Smooth muscle cell (in vitro differentiated cells): ENCODE data around the gene XRCC1. TPM values are rescaled to one million over a fixed set of nuclear protein-coding genes. Genes with fewer than 3 reads are reported as not detected.

ENCODE experiments used
- DNase-seq: peaks from one replicate; lab custom pipeline; 2025; ENCODE audit not compliant: unreplicated experiment; lab: John Stamatoyannopoulos, UW
- H2AFZ ChIP-seq: fragments of 200-600 bp; sonication (generic); 2 replicates; pipeline ENCODE4 v1.6.0; 2016; ENCODE audit warnings: antibody characterized with exemption, low read depth, mild to moderate bottlenecking
- H3F3A ChIP-seq: fragments of 200-600 bp; sonication (generic); 2 replicates; pipeline ENCODE4 v1.6.0; 2017; ENCODE audit warnings: antibody characterized with exemption, low read depth
- H3K27ac ChIP-seq: fragments of 200-600 bp; sonication (generic); 2 replicates; pipeline ENCODE4 v1.5.1; 2016; ENCODE audit warnings: low read depth, mild to moderate bottlenecking
- H3K27me3 ChIP-seq: fragments of 200-600 bp; sonication (generic); 2 replicates; pipeline ENCODE4 v1.6.1; 2016; ENCODE audit warnings: low read depth, mild to moderate bottlenecking
- H3K36me3 ChIP-seq: fragments of 200-600 bp; sonication (generic); 2 replicates; pipeline ENCODE4 v1.5.1; 2016; ENCODE audit warnings: low read depth
- H3K4me1 ChIP-seq: fragments of 200-600 bp; sonication (generic); 2 replicates; pipeline ENCODE4 v1.5.1; 2016; ENCODE audit warnings: low read depth
- H3K4me2 ChIP-seq: fragments of 200-600 bp; sonication (generic); 2 replicates; pipeline ENCODE4 v1.6.0; 2016; ENCODE audit warnings: mild to moderate bottlenecking
- H3K4me3 ChIP-seq: fragments of 200-600 bp; sonication (generic); 2 replicates; pipeline ENCODE4 v1.5.1; 2016; ENCODE audit warnings: mild to moderate bottlenecking
- H3K79me2 ChIP-seq: fragments of 200-600 bp; sonication (generic); 2 replicates; pipeline ENCODE4 v1.6.0; 2016; ENCODE audit warnings: low read depth, mild to moderate bottlenecking
- H3K9ac ChIP-seq: fragments of 200-600 bp; sonication (generic); 2 replicates; pipeline ENCODE4 v1.6.0; 2016; ENCODE audit warnings: low read depth
- H3K9me3 ChIP-seq: fragments of 200-600 bp; sonication (generic); replicated peaks from 2 replicates; pipeline ENCODE4 v1.5.1; 2016; ENCODE audit warnings: low read depth
- H4K20me1 ChIP-seq: fragments of 200-600 bp; sonication (generic); 2 replicates; pipeline ENCODE4 v1.6.0; 2016; ENCODE audit warnings: low read depth
- WGBS: methylation state at CpG from one replicate; pipeline ENCODE4 v1.1.7; 2016; ENCODE audit warnings: low lambda C conversion rate; 5-methylcytosine and 5-hydroxymethylcytosine counted together
- polyA plus RNA-seq: library from polyadenylated mRNA; unstranded; fragments of >200 nt; fragmentation: Nextera tagmentation; extraction: Ambion mirVana; gene quantifications from 2 replicates; pipeline ENCODE4 v1.2.1, GENCODE V29; 2016
- total RNA-seq: library from RNA; depleted of rRNA; stranded (reverse); fragments of >200 nt; gene quantifications from 2 replicates; pipeline ENCODE4 v1.2.3, GENCODE V29; 2014
- TF ChIP-seq, protein P1 (sequence below): fragments of 200-600 bp; sonication (generic); IDR thresholded peaks from 2 replicates; pipeline ENCODE4 v1.5.1; 2017; ENCODE audit warnings: borderline replicate concordance, mild to moderate bottlenecking, antibody characterized with exemption; ENCODE audit not compliant: insufficient read depth, poor library complexity, severe bottlenecking

XRCC1 gene
- total and polyA plus RNA-seq, 2 experiments from 2014 or later, result 24.9 to 35.1 TPM

- Histone ChIP-seq H3K27me3 (no peaks in the 10 kb centered on the region), H3K79me2 (no peaks in the 10 kb centered on the region), H3K9ac (no peak overlapping the region), H3K27ac (no peak overlapping the region), H4K20me1 (no peaks in the 10 kb centered on the region), H3K9me3 (no peaks in the 10 kb centered on the region), H3K4me1 (no peaks in the 10 kb centered on the region), H3F3A (no peaks in the 10 kb centered on the region), H3K4me2 (no peak overlapping the region), H2AFZ (no peak overlapping the region), H3K4me3 (no peak overlapping the region), H3K36me3 (no peaks in the 10 kb centered on the region)
- WGBS, result 78% methylated on average over 8 of the region's 8 CpGs
- no peak for DNase-seq
- TF ChIP-seq, protein P1, sequence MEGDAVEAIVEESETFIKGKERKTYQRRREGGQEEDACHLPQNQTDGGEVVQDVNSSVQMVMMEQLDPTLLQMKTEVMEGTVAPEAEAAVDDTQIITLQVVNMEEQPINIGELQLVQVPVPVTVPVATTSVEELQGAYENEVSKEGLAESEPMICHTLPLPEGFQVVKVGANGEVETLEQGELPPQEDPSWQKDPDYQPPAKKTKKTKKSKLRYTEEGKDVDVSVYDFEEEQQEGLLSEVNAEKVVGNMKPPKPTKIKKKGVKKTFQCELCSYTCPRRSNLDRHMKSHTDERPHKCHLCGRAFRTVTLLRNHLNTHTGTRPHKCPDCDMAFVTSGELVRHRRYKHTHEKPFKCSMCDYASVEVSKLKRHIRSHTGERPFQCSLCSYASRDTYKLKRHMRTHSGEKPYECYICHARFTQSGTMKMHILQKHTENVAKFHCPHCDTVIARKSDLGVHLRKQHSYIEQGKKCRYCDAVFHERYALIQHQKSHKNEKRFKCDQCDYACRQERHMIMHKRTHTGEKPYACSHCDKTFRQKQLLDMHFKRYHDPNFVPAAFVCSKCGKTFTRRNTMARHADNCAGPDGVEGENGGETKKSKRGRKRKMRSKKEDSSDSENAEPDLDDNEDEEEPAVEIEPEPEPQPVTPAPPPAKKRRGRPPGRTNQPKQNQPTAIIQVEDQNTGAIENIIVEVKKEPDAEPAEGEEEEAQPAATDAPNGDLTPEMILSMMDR, result no peak
These were observed 80.2 kb downstream of the XRCC1 start for GRCh38 chr19:43495082-43495481.

Other genes with a start within 250 kb of the XRCC1 start
- not detected in 2 replicates for gene CD177, start 221.8 kb downstream of the XRCC1 start, total RNA-seq
- not detected in 2 replicates for gene CD177, start 221.8 kb downstream of the XRCC1 start, polyA plus RNA-seq
- gene TEX101, start 160.6 kb downstream of the XRCC1 start, total RNA-seq, result not detected in 2 replicates
- not detected in 2 replicates for gene TEX101, start 160.6 kb downstream of the XRCC1 start, polyA plus RNA-seq
- 12.7 and 20.6 TPM in 2 replicates for gene LYPD3, start 109.9 kb downstream of the XRCC1 start, total RNA-seq
- 17.9 and 36.9 TPM in 2 replicates for gene LYPD3, start 109.9 kb downstream of the XRCC1 start, polyA plus RNA-seq
- gene PHLDB3, start 70.8 kb downstream of the XRCC1 start, total RNA-seq, result 7.2 and 8.9 TPM in 2 replicates
- 8.6 and 17.4 TPM in 2 replicates for gene PHLDB3, start 70.8 kb downstream of the XRCC1 start, polyA plus RNA-seq
- 45.4 and 61.1 TPM in 2 replicates for gene ETHE1, start 48.3 kb downstream of the XRCC1 start, total RNA-seq
- 57.6 and 61.4 TPM in 2 replicates for gene ETHE1, start 48.3 kb downstream of the XRCC1 start, polyA plus RNA-seq
- gene ZNF575, start 42.3 kb downstream of the XRCC1 start, total RNA-seq, result 0.18 TPM in 1 of 2 replicates, not detected in the other
- gene ZNF575, start 42.3 kb downstream of the XRCC1 start, polyA plus RNA-seq, result 1.7 and 2.4 TPM in 2 replicates
- gene PINLYP, start 274 bp upstream of the XRCC1 start, total RNA-seq, result 1.7 and 5.5 TPM in 2 replicates
- 2.2 and 8.3 TPM in 2 replicates for gene PINLYP, start 274 bp upstream of the XRCC1 start, polyA plus RNA-seq
- 11.1 and 13.1 TPM in 2 replicates for gene IRGQ, start 20.6 kb upstream of the XRCC1 start, total RNA-seq
- 13.1 and 14.3 TPM in 2 replicates for gene IRGQ, start 20.6 kb upstream of the XRCC1 start, polyA plus RNA-seq
- 2.7 and 10.7 TPM in 2 replicates for gene ZNF576, start 21.1 kb upstream of the XRCC1 start, total RNA-seq
- 13.7 and 14.5 TPM in 2 replicates for gene ZNF576, start 21.1 kb upstream of the XRCC1 start, polyA plus RNA-seq
- gene SRRM5, start 36.6 kb upstream of the XRCC1 start, total RNA-seq, result 0.09 and 0.27 TPM in 2 replicates
- 0.34 TPM in 1 of 2 replicates, not detected in the other for gene SRRM5, start 36.6 kb upstream of the XRCC1 start, polyA plus RNA-seq
- gene ZNF428, start 44.1 kb upstream of the XRCC1 start, total RNA-seq, result 12.9 and 20.3 TPM in 2 replicates
- 61.4 and 63.1 TPM in 2 replicates for gene ZNF428, start 44.1 kb upstream of the XRCC1 start, polyA plus RNA-seq
- gene CADM4, start 64.3 kb upstream of the XRCC1 start, total RNA-seq, result 2.4 and 3.7 TPM in 2 replicates
- gene CADM4, start 64.3 kb upstream of the XRCC1 start, polyA plus RNA-seq, result 1.9 and 8.3 TPM in 2 replicates
- 67.0 and 105 TPM in 2 replicates for gene PLAUR, start 94.6 kb upstream of the XRCC1 start, total RNA-seq
- gene PLAUR, start 94.6 kb upstream of the XRCC1 start, polyA plus RNA-seq, result 107 and 115 TPM in 2 replicates
- not detected in 2 replicates for gene IRGC, start 140.5 kb upstream of the XRCC1 start, total RNA-seq
- not detected in 2 replicates for gene IRGC, start 140.5 kb upstream of the XRCC1 start, polyA plus RNA-seq
- gene SMG9, start 179.4 kb upstream of the XRCC1 start, total RNA-seq, result 12.8 and 13.2 TPM in 2 replicates
- gene SMG9, start 179.4 kb upstream of the XRCC1 start, polyA plus RNA-seq, result 39.2 and 46.6 TPM in 2 replicates
- gene KCNN4, start 205.4 kb upstream of the XRCC1 start, total RNA-seq, result 4.0 and 5.4 TPM in 2 replicates
- 1.7 and 14.9 TPM in 2 replicates for gene KCNN4, start 205.4 kb upstream of the XRCC1 start, polyA plus RNA-seq
- 3.1 and 6.9 TPM in 2 replicates for gene LYPD5, start 226.9 kb upstream of the XRCC1 start, total RNA-seq
- 1.2 and 2.7 TPM in 2 replicates for gene LYPD5, start 226.9 kb upstream of the XRCC1 start, polyA plus RNA-seq